GM12874 (cell line): ENCODE measurements around the gene MEF2A.

Experiments used
- CTCF ChIP-seq: IDR thresholded peaks from 2 replicates; pipeline ENCODE4 v1.5.1; 2011; ENCODE audit warnings: low read depth, mild to moderate bottlenecking, control low read depth, low read length, moderate library complexity; ENCODE audit not compliant: insufficient read depth

MEF2A gene

GRCh38 chr15:99578809-99579208, 13.0 kb downstream of the MEF2A start:
- TF ChIP-seq CTCF, result no peak

GRCh38 chr15:99580076-99580475, 14.3 kb downstream of the MEF2A start:
- no peak for TF ChIP-seq CTCF

GRCh38 chr15:99582508-99582960, 16.8 kb downstream of the MEF2A start:
- TF ChIP-seq CTCF, result no peak

GRCh38 chr15:99584081-99584600, 18.4 kb downstream of the MEF2A start:
- TF ChIP-seq CTCF, result no peak

- TF ChIP-seq CTCF, result no peak
Observed at GRCh38 chr15:99586121-99586520, 20.3 kb downstream of the MEF2A start.

- TF ChIP-seq CTCF, result no peak
Observed at GRCh38 chr15:99589801-99590200, 24.0 kb downstream of the MEF2A start.

- TF ChIP-seq CTCF, result no peak
Observed at GRCh38 chr15:99590913-99591646, 25.3 kb downstream of the MEF2A start.
